ENCODE data around the gene FLNB. TPM values are rescaled to one million over a fixed set of nuclear protein-coding genes. Genes with fewer than 3 reads are reported as not detected.

Gene FLNB
- total RNA-seq, 1 donor from 2014 or later: 83.3 TPM

GRCh38 chr3:58111513-58112184, 103.4 kb downstream of the FLNB start:
- TF ChIP-seq, protein P1, sequence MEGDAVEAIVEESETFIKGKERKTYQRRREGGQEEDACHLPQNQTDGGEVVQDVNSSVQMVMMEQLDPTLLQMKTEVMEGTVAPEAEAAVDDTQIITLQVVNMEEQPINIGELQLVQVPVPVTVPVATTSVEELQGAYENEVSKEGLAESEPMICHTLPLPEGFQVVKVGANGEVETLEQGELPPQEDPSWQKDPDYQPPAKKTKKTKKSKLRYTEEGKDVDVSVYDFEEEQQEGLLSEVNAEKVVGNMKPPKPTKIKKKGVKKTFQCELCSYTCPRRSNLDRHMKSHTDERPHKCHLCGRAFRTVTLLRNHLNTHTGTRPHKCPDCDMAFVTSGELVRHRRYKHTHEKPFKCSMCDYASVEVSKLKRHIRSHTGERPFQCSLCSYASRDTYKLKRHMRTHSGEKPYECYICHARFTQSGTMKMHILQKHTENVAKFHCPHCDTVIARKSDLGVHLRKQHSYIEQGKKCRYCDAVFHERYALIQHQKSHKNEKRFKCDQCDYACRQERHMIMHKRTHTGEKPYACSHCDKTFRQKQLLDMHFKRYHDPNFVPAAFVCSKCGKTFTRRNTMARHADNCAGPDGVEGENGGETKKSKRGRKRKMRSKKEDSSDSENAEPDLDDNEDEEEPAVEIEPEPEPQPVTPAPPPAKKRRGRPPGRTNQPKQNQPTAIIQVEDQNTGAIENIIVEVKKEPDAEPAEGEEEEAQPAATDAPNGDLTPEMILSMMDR (IDR thresholded peaks at IDR 0.05): no peak
- Histone ChIP-seq H3K4me1 (peaks cover 10% of the 10 kb centered on the region), H3K27me3 (ENCODE audit: low read depth) (no peaks in the 10 kb centered on the region), H3K4me3 (no peak overlapping the region), H3K9me3 (no peaks in the 10 kb centered on the region), H3K27ac (peak overlapping the region; percentile 49), H3K36me3 (peaks cover 77% of the 10 kb centered on the region)
- intact Hi-C loops (cut with DNase I): no loop called here
- peak; percentile 89 to 95 for ATAC-seq
- peak; percentile 78 for DNase-seq

GRCh38 chr3:58112185-58112535, 103.9 kb downstream of the FLNB start:
- H3K9me3 ChIP-seq: no peaks in the 10 kb centered on the region
- no peak for ATAC-seq
- no peak for DNase-seq
- no peak overlapping the region for H3K4me3 ChIP-seq
- peaks cover 72% of the 10 kb centered on the region for H3K36me3 ChIP-seq
- peak overlapping the region; percentile 49 for H3K27ac ChIP-seq
- H3K4me1 ChIP-seq: peaks cover 15% of the 10 kb centered on the region
- no peaks in the 10 kb centered on the region for H3K27me3 ChIP-seq (ENCODE audit: low read depth)
- TF ChIP-seq, protein P1 (IDR thresholded peaks at IDR 0.05): no peak
- intact Hi-C loops (cut with DNase I): no loop called here

DNA sequence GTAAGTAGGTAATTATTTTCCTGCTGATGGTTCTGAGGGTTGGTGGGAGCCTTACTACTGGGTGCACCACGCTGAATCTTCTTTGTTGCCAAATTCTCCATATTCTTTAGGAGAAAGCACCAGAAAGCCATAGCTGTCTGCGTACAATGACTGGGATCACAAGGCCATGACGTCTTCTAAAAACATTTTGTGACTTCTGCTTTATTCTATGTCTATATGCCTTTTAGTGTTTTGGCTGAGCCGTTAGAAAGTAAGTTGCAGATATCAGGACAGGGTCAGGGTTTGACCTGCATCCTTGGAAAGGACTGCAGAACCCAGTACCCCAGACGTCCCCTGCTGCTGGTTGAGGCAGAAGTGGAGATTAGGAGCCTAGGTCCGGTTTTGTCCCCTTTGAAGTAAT, 107.0 kb downstream of the FLNB start:
- TF ChIP-seq, protein P1 (IDR thresholded peaks at IDR 0.05): no peak
- no peak overlapping the region for H3K4me3 ChIP-seq
- peaks cover 34% of the 10 kb centered on the region for H3K4me1 ChIP-seq
- no peak for ATAC-seq
- intact Hi-C loops (cut with DNase I): no loop called here
- H3K36me3 ChIP-seq: peaks cover 57% of the 10 kb centered on the region
- no peaks in the 10 kb centered on the region for H3K9me3 ChIP-seq
- DNase-seq: no peak
- no peaks in the 10 kb centered on the region for H3K27me3 ChIP-seq (ENCODE audit: low read depth)
- H3K27ac ChIP-seq: no peak overlapping the region

GRCh38 chr3:58116161-58116955, 108.1 kb downstream of the FLNB start:
- TF ChIP-seq, protein P1 (IDR thresholded peaks at IDR 0.05): no peak
- ATAC-seq: peak in 1 of 2 donors; percentile 7
- Histone ChIP-seq H3K27me3 (ENCODE audit: low read depth) (no peaks in the 10 kb centered on the region), H3K4me1 (peaks cover 38% of the 10 kb centered on the region), H3K4me3 (no peak overlapping the region), H3K27ac (no peak overlapping the region), H3K9me3 (no peaks in the 10 kb centered on the region), H3K36me3 (peaks cover 49% of the 10 kb centered on the region)
- intact Hi-C loops (cut with DNase I): no loop called here
- DNase-seq: no peak

DNA sequence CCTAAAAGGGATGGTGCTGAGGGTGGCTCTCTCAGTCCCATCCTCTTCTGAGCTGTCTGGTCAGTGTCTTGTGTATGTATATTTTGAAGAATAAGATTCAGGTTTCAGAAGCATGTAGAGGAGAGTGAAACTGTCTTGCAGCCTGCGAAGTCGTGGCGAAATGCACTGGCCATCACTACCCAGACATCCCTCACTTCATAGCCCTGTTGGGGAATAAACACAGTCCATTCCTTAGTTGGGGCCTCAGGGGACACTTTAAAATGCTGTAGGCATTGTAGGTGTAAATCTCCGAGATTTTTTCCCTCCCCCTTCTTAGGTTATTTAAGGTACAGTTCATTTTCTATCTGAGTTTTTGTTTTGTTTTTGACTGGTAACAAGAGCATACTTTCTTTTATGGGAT, 108.8 kb downstream of the FLNB start:
- ATAC-seq (no peak), DNase-seq (no peak)
- Histone ChIP-seq H3K27me3 (ENCODE audit: low read depth) (no peaks in the 10 kb centered on the region), H3K9me3 (no peaks in the 10 kb centered on the region), H3K36me3 (peaks cover 48% of the 10 kb centered on the region), H3K4me1 (peaks cover 33% of the 10 kb centered on the region), H3K4me3 (no peak overlapping the region), H3K27ac (peak overlapping the region; percentile 46)
- TF ChIP-seq, protein P1 (IDR thresholded peaks at IDR 0.05): no peak
- intact Hi-C loops (cut with DNase I): no loop called here

All from lower lobe of right lung (tissue), 2 donors.